Chondrocyte (in vitro differentiated cells): ENCODE data around the gene REV1. TPM values are rescaled to one million over a fixed set of nuclear protein-coding genes. Genes with fewer than 3 reads are reported as not detected.

ENCODE experiments used
- DNase-seq: peaks from one replicate; pipeline ENCODE4 v3.0.0; 2021; ENCODE audit warnings: mixed read lengths, low spot score
- H3K27ac Mint-ChIP-seq: one replicate; pipeline ENCODE4 v1.8.0; 2021; ENCODE audit warnings: mild to moderate bottlenecking, moderate library complexity, mixed read lengths; ENCODE audit not compliant: unreplicated experiment
- H3K27me3 Mint-ChIP-seq: 2 replicates; pipeline ENCODE4 v1.8.0; 2021; ENCODE audit warnings: low read depth, mixed read lengths
- H3K36me3 Mint-ChIP-seq: 2 replicates; pipeline ENCODE4 v1.8.0; 2021; ENCODE audit warnings: low read depth, mixed read lengths
- H3K4me1 Mint-ChIP-seq: 2 replicates; pipeline ENCODE4 v1.8.0; 2021; ENCODE audit warnings: low read depth, mild to moderate bottlenecking, mixed read lengths
- H3K4me3 Mint-ChIP-seq: one replicate; pipeline ENCODE4 v1.8.0; 2021; ENCODE audit warnings: mild to moderate bottlenecking, moderate library complexity, mixed read lengths; ENCODE audit not compliant: unreplicated experiment
- H3K9me3 Mint-ChIP-seq: 2 replicates; pipeline ENCODE4 v1.8.0; 2021; ENCODE audit warnings: low read depth, mixed read lengths
- total RNA-seq: library from RNA; stranded (reverse); gene quantifications from 3 replicates; pipeline ENCODE4 v1.2.1, GENCODE V29; 2021
- TF ChIP-seq, protein P1 (sequence below): fragments of 200-600 bp; sonication (generic); IDR thresholded peaks from 2 replicates; pipeline ENCODE4 v1.5.0; 2021; ENCODE audit warnings: antibody characterized with exemption, mild to moderate bottlenecking, moderate library complexity

Gene REV1
- total RNA-seq, 1 donor from 2014 or later, result 25.0 TPM

DNA sequence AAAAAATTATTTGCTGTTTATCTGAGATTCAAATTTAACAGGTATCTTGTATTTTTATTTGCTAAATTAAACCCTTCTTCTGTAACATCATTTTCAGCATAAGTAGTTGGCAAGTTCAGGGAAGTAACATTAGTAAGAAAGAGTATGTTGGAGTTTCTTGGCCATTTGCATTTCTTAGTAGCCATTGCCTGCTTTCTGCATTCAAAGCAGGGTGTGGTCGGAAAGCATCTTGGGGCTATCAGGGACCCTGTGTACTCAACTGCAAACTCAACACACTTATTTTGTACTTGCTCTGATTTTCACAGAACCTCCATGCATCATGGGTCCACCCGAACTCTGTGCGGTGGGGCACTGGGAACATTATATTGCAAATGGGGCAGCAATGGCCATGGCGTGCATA lies 30.4 kb upstream of the REV1 start:
- Mint-ChIP-seq H3K9me3 (no peaks in the 10 kb centered on the region), H3K27me3 (peaks cover 7% of the 10 kb centered on the region), H3K4me1 (no peaks in the 10 kb centered on the region), H3K36me3 (no peaks in the 10 kb centered on the region), H3K4me3 (no peak overlapping the region), H3K27ac (no peak overlapping the region)
- TF ChIP-seq, protein P1, sequence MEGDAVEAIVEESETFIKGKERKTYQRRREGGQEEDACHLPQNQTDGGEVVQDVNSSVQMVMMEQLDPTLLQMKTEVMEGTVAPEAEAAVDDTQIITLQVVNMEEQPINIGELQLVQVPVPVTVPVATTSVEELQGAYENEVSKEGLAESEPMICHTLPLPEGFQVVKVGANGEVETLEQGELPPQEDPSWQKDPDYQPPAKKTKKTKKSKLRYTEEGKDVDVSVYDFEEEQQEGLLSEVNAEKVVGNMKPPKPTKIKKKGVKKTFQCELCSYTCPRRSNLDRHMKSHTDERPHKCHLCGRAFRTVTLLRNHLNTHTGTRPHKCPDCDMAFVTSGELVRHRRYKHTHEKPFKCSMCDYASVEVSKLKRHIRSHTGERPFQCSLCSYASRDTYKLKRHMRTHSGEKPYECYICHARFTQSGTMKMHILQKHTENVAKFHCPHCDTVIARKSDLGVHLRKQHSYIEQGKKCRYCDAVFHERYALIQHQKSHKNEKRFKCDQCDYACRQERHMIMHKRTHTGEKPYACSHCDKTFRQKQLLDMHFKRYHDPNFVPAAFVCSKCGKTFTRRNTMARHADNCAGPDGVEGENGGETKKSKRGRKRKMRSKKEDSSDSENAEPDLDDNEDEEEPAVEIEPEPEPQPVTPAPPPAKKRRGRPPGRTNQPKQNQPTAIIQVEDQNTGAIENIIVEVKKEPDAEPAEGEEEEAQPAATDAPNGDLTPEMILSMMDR, result no peak
- DNase-seq, result no peak

DNA sequence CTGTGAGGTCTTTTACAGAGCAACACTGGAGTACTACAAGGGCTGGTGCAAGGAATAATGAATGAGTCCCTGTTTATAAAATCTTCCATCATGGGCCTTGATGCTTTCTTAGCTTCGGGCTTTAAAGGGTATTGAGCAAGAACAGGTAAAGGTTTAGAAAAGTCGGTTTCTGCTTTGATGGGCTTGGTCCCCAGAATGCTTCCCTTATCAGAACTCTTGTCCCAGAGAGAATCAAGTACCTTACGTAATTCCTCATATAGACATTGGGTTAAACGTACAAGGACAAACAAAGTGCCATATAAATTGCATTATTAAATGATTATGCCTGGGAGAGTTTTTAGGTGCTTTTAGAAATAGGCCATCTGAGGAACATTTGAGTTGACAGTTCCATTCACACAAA lies 24.5 kb upstream of the REV1 start:
- Mint-ChIP-seq H3K4me1 (peaks cover 7% of the 10 kb centered on the region), H3K27me3 (peaks cover 4% of the 10 kb centered on the region), H3K9me3 (no peaks in the 10 kb centered on the region), H3K27ac (no peak overlapping the region), H3K4me3 (no peak overlapping the region), H3K36me3 (no peaks in the 10 kb centered on the region)
- DNase-seq, result no peak
- TF ChIP-seq, protein P1, result no peak

DNA sequence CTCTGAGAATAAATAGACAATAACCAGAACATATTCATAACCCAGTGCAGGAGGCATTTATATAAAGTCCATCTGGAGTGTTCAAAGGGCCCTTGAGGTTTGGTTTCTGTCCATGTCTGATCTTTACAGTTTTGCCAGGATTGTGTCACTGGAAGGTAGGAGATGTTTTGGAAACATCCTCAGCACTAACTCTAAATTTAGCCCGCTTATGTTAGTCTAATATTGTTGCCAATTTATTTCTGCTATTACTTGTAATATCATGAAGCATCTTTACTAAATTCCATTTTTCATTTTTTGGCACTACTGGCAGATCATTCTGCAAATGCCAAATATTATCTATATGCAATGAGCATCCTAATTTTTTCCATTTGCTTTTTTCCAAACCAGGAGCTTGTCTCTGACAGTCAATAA lies 22.4 kb upstream of the REV1 start:
- no peaks in the 10 kb centered on the region for H3K9me3 Mint-ChIP-seq
- H3K36me3 Mint-ChIP-seq, result no peaks in the 10 kb centered on the region
- no peak for DNase-seq
- TF ChIP-seq, protein P1, result no peak
- H3K4me1 Mint-ChIP-seq, result peaks cover 7% of the 10 kb centered on the region
- no peak overlapping the region for H3K27ac Mint-ChIP-seq
- H3K27me3 Mint-ChIP-seq, result no peaks in the 10 kb centered on the region
- H3K4me3 Mint-ChIP-seq, result no peak overlapping the region

DNA sequence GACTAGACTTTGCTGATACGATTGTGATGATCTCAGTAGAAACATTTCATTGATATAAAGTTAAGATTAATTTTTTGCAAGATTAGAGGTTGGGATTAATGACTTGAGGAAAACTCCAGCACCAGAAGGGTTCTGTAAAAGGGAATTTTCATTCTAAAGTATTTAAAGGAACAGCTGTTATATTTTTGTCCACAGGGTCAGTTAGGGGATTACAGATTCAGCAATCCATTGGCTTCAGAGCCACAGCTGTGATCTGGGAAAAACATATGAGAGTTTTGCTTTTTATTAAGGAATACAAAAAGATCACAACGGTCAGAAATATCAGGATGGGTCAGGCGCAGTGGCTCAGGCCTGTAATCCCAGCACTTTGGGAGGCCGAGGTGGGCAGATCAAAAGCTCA lies 19.6 kb upstream of the REV1 start:
- DNase-seq, result no peak
- Mint-ChIP-seq H3K4me3 (no peak overlapping the region), H3K36me3 (no peaks in the 10 kb centered on the region), H3K27me3 (no peaks in the 10 kb centered on the region), H3K9me3 (no peaks in the 10 kb centered on the region), H3K4me1 (peaks cover 12% of the 10 kb centered on the region), H3K27ac (no peak overlapping the region)
- TF ChIP-seq, protein P1, result no peak

DNA sequence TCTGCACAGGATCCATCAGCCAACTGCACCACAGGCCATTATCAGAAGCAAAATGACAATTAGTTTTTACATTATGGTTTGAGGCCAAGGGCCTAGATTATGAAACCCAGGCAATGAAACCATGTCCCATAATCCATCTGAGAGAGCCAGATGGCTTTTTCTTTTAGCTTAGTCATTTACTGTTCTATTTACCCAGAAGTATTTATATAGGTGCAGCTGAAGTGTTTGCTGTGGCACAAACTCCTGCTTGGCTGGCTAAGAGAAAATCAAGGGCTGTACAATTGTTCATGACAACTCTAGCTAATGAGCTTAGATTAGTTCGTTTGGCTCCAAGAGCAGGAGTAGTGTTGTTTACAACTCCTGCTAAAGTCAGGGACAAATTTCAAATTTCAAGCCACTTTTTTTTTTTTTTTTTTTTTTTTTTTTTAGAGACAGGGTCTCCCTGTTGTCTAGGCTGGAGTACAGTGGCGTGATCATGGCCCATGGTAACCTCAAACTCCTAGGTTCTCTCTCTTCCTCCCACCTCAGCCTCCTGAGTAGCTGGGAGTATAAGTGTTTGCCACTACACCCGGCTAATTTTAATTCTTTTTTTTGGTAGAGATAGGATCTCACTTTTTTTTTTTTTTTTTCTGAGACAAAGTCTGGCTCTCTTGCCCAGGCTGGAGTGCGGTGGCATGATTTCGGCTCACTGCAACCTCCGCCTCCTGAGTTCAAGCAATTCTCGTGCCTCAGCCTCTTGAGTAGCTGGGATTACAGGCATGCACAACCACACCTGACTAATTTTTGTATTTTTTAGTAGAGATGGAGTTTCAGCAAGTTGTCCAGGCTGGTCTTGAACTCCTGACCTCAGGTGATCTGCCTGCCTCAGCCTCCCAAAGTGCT lies 18.4 kb upstream of the REV1 start:
- H3K4me1 Mint-ChIP-seq, result peaks cover 12% of the 10 kb centered on the region
- H3K27ac Mint-ChIP-seq, result no peak overlapping the region
- no peaks in the 10 kb centered on the region for H3K36me3 Mint-ChIP-seq
- no peaks in the 10 kb centered on the region for H3K9me3 Mint-ChIP-seq
- TF ChIP-seq, protein P1, result no peak
- H3K27me3 Mint-ChIP-seq, result no peaks in the 10 kb centered on the region
- no peak for DNase-seq
- H3K4me3 Mint-ChIP-seq, result no peak overlapping the region
